Endodermal cell (in vitro differentiated cells): ENCODE data around the gene DTD1. TPM values are rescaled to one million over a fixed set of nuclear protein-coding genes. Genes with fewer than 3 reads are reported as not detected.

ENCODE experiments used
- DNase-seq: peaks from one replicate; pipeline ENCODE4 v3.0.0-alpha.2; 2017
- H3K27ac ChIP-seq: 2 replicates; pipeline ENCODE4 v1.5.1; 2013; ENCODE audit warnings: mild to moderate bottlenecking, low read depth, low read length, moderate library complexity
- H3K27me3 ChIP-seq: 2 replicates; pipeline ENCODE4 v1.6.1; 2013; ENCODE audit warnings: mild to moderate bottlenecking, low read length, moderate library complexity; ENCODE audit not compliant: insufficient read depth, control insufficient read depth, poor library complexity, severe bottlenecking
- H3K36me3 ChIP-seq: 2 replicates; pipeline ENCODE4 v1.7.0; 2013; ENCODE audit warnings: mild to moderate bottlenecking, low read length, moderate library complexity; ENCODE audit not compliant: control insufficient read depth, insufficient read depth
- H3K4me1 ChIP-seq: one replicate; pipeline ENCODE4 v1.7.0; 2013; ENCODE audit warnings: low read length; ENCODE audit not compliant: control insufficient read depth, insufficient read depth
- H3K4me3 ChIP-seq: 2 replicates; pipeline ENCODE4 v1.5.1; 2013; ENCODE audit warnings: mild to moderate bottlenecking, low read length, moderate library complexity
- H3K9ac ChIP-seq: 2 replicates; pipeline ENCODE4 v1.6.1; 2013; ENCODE audit warnings: mild to moderate bottlenecking, low read length, moderate library complexity; ENCODE audit not compliant: poor library complexity, severe bottlenecking; ENCODE audit errors: extremely low read depth
- H3K9me3 ChIP-seq: 2 replicates; pipeline ENCODE4 v1.6.1; 2013; ENCODE audit warnings: mild to moderate bottlenecking, low read length, moderate library complexity; ENCODE audit not compliant: control insufficient read depth
- H3K27ac Mint-ChIP-seq: 2 replicates; pipeline ENCODE4 v1.8.0; 2020; ENCODE audit warnings: mixed read lengths
- H3K27me3 Mint-ChIP-seq: 2 replicates; pipeline ENCODE4 v1.8.0; 2021; ENCODE audit warnings: mild to moderate bottlenecking, mixed read lengths; ENCODE audit not compliant: insufficient read depth
- H3K36me3 Mint-ChIP-seq: 2 replicates; pipeline ENCODE4 v1.8.0; 2020; ENCODE audit warnings: low read depth, mixed read lengths
- H3K4me1 Mint-ChIP-seq: 2 replicates; pipeline ENCODE4 v1.8.0; 2020; ENCODE audit warnings: mixed read lengths
- H3K4me3 Mint-ChIP-seq: 2 replicates; pipeline ENCODE4 v1.8.0; 2020; ENCODE audit warnings: mild to moderate bottlenecking, moderate library complexity, mixed read lengths
- H3K9me3 Mint-ChIP-seq: 2 replicates; pipeline ENCODE4 v1.8.0; 2020; ENCODE audit warnings: mild to moderate bottlenecking, mixed read lengths
- CTCF ChIP-seq: fragments of 200-600 bp; sonication (generic); conservative IDR thresholded peaks from 2 replicates; pipeline ENCODE4 v1.5.0; 2021; ENCODE audit warnings: antibody characterized with exemption, mild to moderate bottlenecking
- WGBS, 2 experiments: methylation state at CpG; one replicate each; pipeline versions ENCODE4 v1.1.5 to v1.1.7; 2013; ENCODE audit warnings: missing lambda C conversion rate in 2 of 2, mixed read lengths in 1 of 2; ENCODE audit not compliant: insufficient coverage in 1 of 2, insufficient read length in 1 of 2; 5-methylcytosine and 5-hydroxymethylcytosine counted together
- total RNA-seq, 2 donors: library from RNA; stranded (reverse); fragmentation: NEBNext Ultra II Directional in 1 of 2; extraction: Animal tissue kit (Norgen Biotek cat#: 25700) in 1 of 2; gene quantifications; 2 replicates in 1 of 2; 3 replicates in 1 of 2; pipeline ENCODE4 v1.2.1, GENCODE V29; 2021

The DTD1 gene
- total RNA-seq, 2 donors from 2014 or later: 34.2 to 44.0 TPM

- H3K36me3 Mint-ChIP-seq: peaks cover 7% of the 10 kb centered on the region
- H3K4me3 Mint-ChIP-seq: no peak overlapping the region
- H3K4me3 ChIP-seq: no peak overlapping the region
- no peak overlapping the region for H3K27ac ChIP-seq
- peaks cover 6% of the 10 kb centered on the region for H3K4me1 ChIP-seq
- H3K9me3 Mint-ChIP-seq: no peaks in the 10 kb centered on the region
- peaks cover 26% of the 10 kb centered on the region for H3K4me1 Mint-ChIP-seq
- no peak for DNase-seq
- H3K27me3 ChIP-seq: no peaks in the 10 kb centered on the region
- H3K9ac ChIP-seq: no peak overlapping the region
- 95 to 97% methylated on average over 3 to 5 of the region's 5 CpGs for WGBS, 2 experiments
- no peaks in the 10 kb centered on the region for H3K27me3 Mint-ChIP-seq
- no peaks in the 10 kb centered on the region for H3K36me3 ChIP-seq
- H3K27ac Mint-ChIP-seq: no peak overlapping the region
- no peaks in the 10 kb centered on the region for H3K9me3 ChIP-seq
- TF ChIP-seq CTCF: no peak
Observed at GRCh38 chr20:18634501-18634900, 46.6 kb downstream of the DTD1 start.

- Mint-ChIP-seq H3K4me3 (no peak overlapping the region), H3K4me1 (peaks cover 26% of the 10 kb centered on the region), H3K27ac (no peak overlapping the region), H3K36me3 (peaks cover 4% of the 10 kb centered on the region), H3K9me3 (no peaks in the 10 kb centered on the region), H3K27me3 (no peaks in the 10 kb centered on the region)
- TF ChIP-seq CTCF: no peak
- Histone ChIP-seq H3K4me1 (peaks cover 6% of the 10 kb centered on the region), H3K36me3 (no peaks in the 10 kb centered on the region), H3K4me3 (no peak overlapping the region), H3K9me3 (no peaks in the 10 kb centered on the region), H3K27me3 (no peaks in the 10 kb centered on the region), H3K9ac (no peak overlapping the region), H3K27ac (no peak overlapping the region)
- no peak for DNase-seq
- 100% methylated on average over 1 of the region's 1 CpG; no CpG with 5 or more reads in 1 of the 2 experiments for WGBS, 2 experiments
Observed at GRCh38 chr20:18635380-18635779, 47.5 kb downstream of the DTD1 start.

DNA sequence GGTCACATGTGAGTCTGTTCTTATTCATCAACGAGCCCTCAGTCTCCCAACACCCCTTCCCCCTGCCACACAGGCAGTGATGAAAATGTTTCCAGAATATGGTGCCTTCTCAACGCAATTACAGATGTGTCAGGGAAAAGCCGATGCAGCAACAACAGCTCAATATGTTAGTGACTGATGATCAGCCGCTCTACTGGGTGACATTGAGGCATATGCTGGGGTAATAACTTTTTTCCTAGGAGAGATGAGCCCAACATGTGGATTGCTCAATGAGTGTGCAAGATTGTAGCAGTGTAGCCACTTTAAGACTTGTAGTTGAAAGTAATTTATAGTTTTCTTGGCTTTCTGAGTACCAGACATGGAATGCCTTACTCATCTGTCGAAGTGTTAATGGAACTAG is 49.4 kb downstream of the DTD1 start:
- no peak overlapping the region for H3K27ac Mint-ChIP-seq
- DNase-seq: no peak
- H3K4me3 Mint-ChIP-seq: no peak overlapping the region
- H3K9ac ChIP-seq: no peak overlapping the region
- peaks cover 6% of the 10 kb centered on the region for H3K4me1 ChIP-seq
- H3K9me3 ChIP-seq: no peaks in the 10 kb centered on the region
- peaks cover 4% of the 10 kb centered on the region for H3K36me3 Mint-ChIP-seq
- H3K4me3 ChIP-seq: no peak overlapping the region
- H3K27me3 Mint-ChIP-seq: no peaks in the 10 kb centered on the region
- H3K9me3 Mint-ChIP-seq: no peaks in the 10 kb centered on the region
- no peak overlapping the region for H3K27ac ChIP-seq
- peaks cover 26% of the 10 kb centered on the region for H3K4me1 Mint-ChIP-seq
- no peaks in the 10 kb centered on the region for H3K36me3 ChIP-seq
- WGBS, 2 experiments: 95 to 98% methylated on average over 5 of the region's 5 CpGs
- TF ChIP-seq CTCF: no peak
- no peaks in the 10 kb centered on the region for H3K27me3 ChIP-seq
